HCT116 (cell line): ENCODE data around the gene THSD1. TPM values are rescaled to one million over a fixed set of nuclear protein-coding genes. Genes with fewer than 3 reads are reported as not detected.

Source experiments
- ATAC-seq: fragments of 200-7000 bp; cut with Tn5 transposase; 2 replicates; pipeline ENCODE4 v1.9.1; 2020; ENCODE audit warnings: mild to moderate bottlenecking, moderate library complexity
- BruUV-seq: library from RNA; stranded (reverse); fragments of 400-500 nt; replicated peaks from 2 replicates; lab custom pipeline; 2021; lab: Mats Ljungman, UMichigan
- CTCF ChIA-PET: fragments of 300-600 bp; sonication (Branson Sonifier 250); formaldehyde crosslinking; loops from one replicate; lab custom pipeline; 2021; ENCODE audit warnings: antibody characterized with exemption; lab: Charles Lee
- POLR2A ChIA-PET: fragments of 300-600, 350-600 bp; sonication (Branson Sonifier 250); formaldehyde crosslinking; loops from one replicate; lab custom pipeline; 2021; ENCODE audit warnings: antibody characterized with exemption; lab: Charles Lee
- RAD21 ChIA-PET, 2 experiments: fragments of 300-600 bp; sonication (Branson Sonifier 250); formaldehyde crosslinking; loops; one replicate each; lab custom pipeline; 2023; ENCODE audit warnings: low total read pairs in 2 of 2; ENCODE audit not compliant: uncharacterized antibody in 2 of 2, unreplicated experiment in 2 of 2, low non-redundant PET in 1 of 2; lab: Charles Lee
- DNase-seq: peaks from one replicate; pipeline ENCODE4 v3.0.0-alpha.2; 2010; ENCODE audit warnings: low read depth, low spot score
- H2AFZ ChIP-seq: fragments of 200-600 bp; shearing (Covaris generic), sonication (generic); 2 replicates; pipeline ENCODE4 v1.6.1; 2017; ENCODE audit warnings: low read depth, mixed run types, mixed read lengths, antibody characterized with exemption, low read length; ENCODE audit not compliant: poor library complexity, severe bottlenecking
- H3K27ac ChIP-seq: 2 replicates; pipeline ENCODE4 v1.5.1; 2012; ENCODE audit warnings: low read depth, low read length
- H3K27me3 ChIP-seq: fragments of 200-600 bp; sonication (generic); 2 replicates; pipeline ENCODE4 v1.6.1; 2016; ENCODE audit warnings: mixed run types, low read length, mixed read lengths; ENCODE audit not compliant: insufficient read depth
- H3K36me3 ChIP-seq, 2 experiments: fragments of 200-500 bp in 1 of 2; fragments of 200-600 bp in 1 of 2; sonication (Bioruptor generic) in 1 of 2; sonication (generic) in 1 of 2; 2 replicates each; pipeline versions ENCODE4 v1.5.1 to v1.6.1; 2014 to 2016; ENCODE audit warnings: low read length in 2 of 2, inconsistent platforms in 1 of 2, mixed read lengths in 1 of 2, mixed run types in 1 of 2; ENCODE audit not compliant: insufficient read depth in 2 of 2, control insufficient read depth in 1 of 2
- H3K4me1 ChIP-seq, 2 experiments: fragments of 200-600 bp in 1 of 2; sonication (generic) in 1 of 2; 2 replicates each; pipeline versions ENCODE4 v1.5.1 to v1.6.1; 2012 to 2017; ENCODE audit warnings: low read length in 2 of 2, inconsistent platforms in 1 of 2, mild to moderate bottlenecking in 1 of 2, mixed read lengths in 1 of 2, mixed run types in 1 of 2, moderate library complexity in 1 of 2; ENCODE audit not compliant: insufficient read depth in 2 of 2, control insufficient read depth in 1 of 2
- H3K4me2 ChIP-seq: fragments of 200-600 bp; sonication (generic); 2 replicates; pipeline ENCODE4 v1.6.1; 2017; ENCODE audit warnings: mixed run types, low read length, mixed read lengths
- H3K4me3 ChIP-seq, 2 experiments: fragments of 200-600 bp in 1 of 2; sonication (generic) in 1 of 2; replicated peaks in 1 of 2; 2 replicates each; pipeline ENCODE4 v1.5.1; 2011 to 2016; ENCODE audit warnings: low read length in 2 of 2, control low read depth in 1 of 2, low read depth in 1 of 2, mild to moderate bottlenecking in 1 of 2, mixed read lengths in 1 of 2, mixed run types in 1 of 2
- H3K79me2 ChIP-seq: fragments of 200-600 bp; sonication (generic); 2 replicates; pipeline ENCODE4 v1.6.1; 2017; ENCODE audit warnings: mild to moderate bottlenecking, mixed run types, low read length, moderate library complexity, mixed read lengths; ENCODE audit not compliant: insufficient read depth
- H3K9ac ChIP-seq: fragments of 200-600 bp; sonication (generic); 2 replicates; pipeline ENCODE4 v1.6.1; 2016; ENCODE audit warnings: low read length, mixed read lengths
- H3K9me2 ChIP-seq: fragments of 200-600 bp; sonication (generic), shearing (Covaris generic); 2 replicates; pipeline ENCODE4 v1.6.1; 2017; ENCODE audit warnings: mixed run types, mild to moderate bottlenecking, moderate library complexity; ENCODE audit not compliant: insufficient read depth
- H3K9me3 ChIP-seq, 2 experiments: fragments of 200-500 bp in 1 of 2; fragments of 200-600 bp in 1 of 2; sonication (Bioruptor generic) in 1 of 2; sonication (generic) in 1 of 2; 2 replicates each; pipeline ENCODE4 v1.6.1; 2014 to 2017; ENCODE audit warnings: low read length in 2 of 2, mixed read lengths in 2 of 2, inconsistent platforms in 1 of 2, low read depth in 1 of 2, mild to moderate bottlenecking in 1 of 2, mixed run types in 1 of 2, moderate library complexity in 1 of 2; ENCODE audit not compliant: control insufficient read depth in 1 of 2, insufficient read depth in 1 of 2
- H4K20me1 ChIP-seq: fragments of 200-600 bp; sonication (generic), shearing (Covaris generic); 2 replicates; pipeline ENCODE4 v1.6.1; 2017; ENCODE audit warnings: mixed run types, mild to moderate bottlenecking, moderate library complexity; ENCODE audit not compliant: insufficient read depth
- ATF3 ChIP-seq: IDR thresholded peaks from 2 replicates; pipeline ENCODE4 v1.6.1; 2012
- CBX3 ChIP-seq: IDR thresholded peaks from 2 replicates; pipeline ENCODE4 v1.6.1; 2012; ENCODE audit warnings: low read depth
- CEBPB ChIP-seq: IDR thresholded peaks from 2 replicates; pipeline ENCODE4 v1.6.1; 2012; ENCODE audit warnings: low read depth
- EGR1 ChIP-seq: IDR thresholded peaks from 2 replicates; pipeline ENCODE4 v1.6.1; 2012; ENCODE audit warnings: low read depth
- ELF1 ChIP-seq: IDR thresholded peaks from 2 replicates; pipeline ENCODE4 v1.6.1; 2012; ENCODE audit warnings: low read depth, borderline replicate concordance
- EZH2 ChIP-seq: fragments of 200-600 bp; sonication (generic); IDR thresholded peaks from 2 replicates; pipeline ENCODE4 v1.6.1; 2017; ENCODE audit warnings: antibody characterized with exemption, mixed run types
- FOSL1 ChIP-seq: IDR thresholded peaks from 2 replicates; pipeline ENCODE4 v1.6.1; 2012; ENCODE audit warnings: low read depth
- MAX ChIP-seq: IDR thresholded peaks from 2 replicates; pipeline ENCODE4 v1.6.1; 2012
- POLR2A ChIP-seq: IDR thresholded peaks from 2 replicates; pipeline ENCODE4 v1.7.0; 2011; ENCODE audit warnings: borderline replicate concordance; ENCODE audit not compliant: insufficient read depth, insufficient read length; ENCODE audit errors: extremely low read depth
- POLR2AphosphoS5 ChIP-seq: IDR thresholded peaks from 2 replicates; pipeline ENCODE4 v1.6.1; 2011; ENCODE audit warnings: mild to moderate bottlenecking, low read depth, low read length, moderate library complexity
- RAD21 ChIP-seq: IDR thresholded peaks from 2 replicates; pipeline ENCODE4 v1.6.1; 2012; ENCODE audit warnings: low read depth, mild to moderate bottlenecking
- REST ChIP-seq: IDR thresholded peaks from 2 replicates; pipeline ENCODE4 v1.6.1; 2012; ENCODE audit warnings: low read depth
- SIN3A ChIP-seq: IDR thresholded peaks from 2 replicates; pipeline ENCODE4 v1.6.1; 2012; ENCODE audit warnings: low read depth
- SP1 ChIP-seq: IDR thresholded peaks from 2 replicates; pipeline ENCODE4 v1.6.1; 2012; ENCODE audit warnings: low read depth
- TCF7L2 ChIP-seq: IDR thresholded peaks from 2 replicates; pipeline ENCODE4 v1.7.0; 2011; ENCODE audit warnings: borderline replicate concordance, inconsistent platforms; ENCODE audit not compliant: insufficient read depth, insufficient read length; ENCODE audit errors: extremely low read depth
- YY1 ChIP-seq: IDR thresholded peaks from 2 replicates; pipeline ENCODE4 v1.6.1; 2011; ENCODE audit warnings: low read length, low read depth, moderate library complexity, mild to moderate bottlenecking; ENCODE audit not compliant: insufficient replicate concordance; ENCODE audit errors: extremely low read depth
- ZBTB33 ChIP-seq: IDR thresholded peaks from 2 replicates; pipeline ENCODE4 v1.6.1; 2011; ENCODE audit warnings: mild to moderate bottlenecking, low read length, moderate library complexity; ENCODE audit not compliant: insufficient replicate concordance; ENCODE audit errors: extremely low read depth
- ZFX ChIP-seq: fragments of 450-650 bp; IDR thresholded peaks from 2 replicates; pipeline ENCODE4 v1.6.1; 2017
- ZNF274 ChIP-seq: fragments of 200-500 bp; sonication (Bioruptor generic); IDR thresholded peaks from 2 replicates; pipeline ENCODE4 v1.6.1; 2014; ENCODE audit warnings: mild to moderate bottlenecking, low read depth, low read length, inconsistent platforms
- intact Hi-C: fragments of 100-400 bp; cut with micrococcal nuclease; formaldehyde crosslinking; loops from 2 replicates; pipeline ENCODE4 v1.10.0; 2022
- total RNA-seq: library from RNA; stranded (reverse); gene quantifications from one replicate; pipeline ENCODE4 v1.2.1, GENCODE V29; 2021; ENCODE audit not compliant: unreplicated experiment

The THSD1 gene
- total RNA-seq, 1 experiment from 2014 or later, result 0.76 TPM

- CTCF ChIA-PET, result interaction anchor here (0.6 to 3.6 kb wide), 38 partner anchors 9 to 629 kb away, joined by 3 to 43 read pairs (median 4); partner anchors contain the start of genes ALG11, NEK5 and TMEM272
Measured at GRCh38 chr13:52450793-52451116, 44.8 kb upstream of the THSD1 start.

More at GRCh38 chr13:52450793-52451116, 44.8 kb upstream of the THSD1 start:
- DNase-seq (no peak), ATAC-seq (peak; percentile 0; the same call in 1 of the 2 replicates)
- peak overlapping the region; percentile 1 to 84 for H3K4me3 ChIP-seq
- H3K27me3 ChIP-seq, result no peaks in the 10 kb centered on the region
- H3K9ac ChIP-seq, result peak overlapping the region; percentile 98; the same call in 1 of the 2 replicates
- H2AFZ ChIP-seq, result no peak overlapping the region
- H3K9me3 ChIP-seq, result no peaks in the 10 kb centered on the region
- no peaks in the 10 kb centered on the region for H4K20me1 ChIP-seq
- H3K9me2 ChIP-seq, result no peaks in the 10 kb centered on the region
- TF ChIP-seq CBX3 (no peak), ZBTB33 (no peak), ELF1 (no peak), SIN3A (no peak), MAX (no peak), YY1 (no peak), SP1 (no peak), TCF7L2 (no peak), FOSL1 (no peak), REST (no peak), ZNF274 (no peak), ATF3 (no peak), EZH2 (no peak), POLR2A (no peak), EGR1 (no peak), CEBPB (no peak), POLR2AphosphoS5 (no peak), RAD21 (no peak), ZFX (no peak)
- H3K36me3 ChIP-seq, result no peaks in the 10 kb centered on the region
- H3K4me1 ChIP-seq, result peaks cover 22 to 37% of the 10 kb centered on the region in 2 experiments
- H3K79me2 ChIP-seq, result peaks cover 44% of the 10 kb centered on the region
- peak overlapping the region; percentile 69 for H3K4me2 ChIP-seq
- POLR2A ChIA-PET, result interaction anchor here (0.6 to 2.3 kb wide), 5 partner anchors 9 to 360 kb away, joined by 3 to 12 read pairs (median 3); no protein-coding TSS in a partner anchor
- BruUV-seq, result no TSS peak
- H3K27ac ChIP-seq, result no peak overlapping the region
- RAD21 ChIA-PET, result interaction anchor here (0.5 to 1.6 kb wide), 6 partner anchors 19 to 108 kb away, joined by 3 to 11 read pairs (median 3); no protein-coding TSS in a partner anchor
- intact Hi-C loops, result loop anchor here (1.0 to 10.0 kb wide), 5 partner anchors 107 to 648 kb away; partner anchors contain the start of genes ALG11, ATP7B, DHRS12 and NEK3
